Measurements from ENCODE around the gene PABPN1. TPM values are rescaled to one million over a fixed set of nuclear protein-coding genes. Genes with fewer than 3 reads are reported as not detected.
A peak's percentile ranks its signal among the peaks of the same experiment; 100 is the strongest.

PABPN1 gene
- total and polyA plus RNA-seq, 2 of the 13 experiments (the other 11 are each of a cell fraction or from before 2014, with no cell fraction given): 233 to 524 TPM

DNA sequence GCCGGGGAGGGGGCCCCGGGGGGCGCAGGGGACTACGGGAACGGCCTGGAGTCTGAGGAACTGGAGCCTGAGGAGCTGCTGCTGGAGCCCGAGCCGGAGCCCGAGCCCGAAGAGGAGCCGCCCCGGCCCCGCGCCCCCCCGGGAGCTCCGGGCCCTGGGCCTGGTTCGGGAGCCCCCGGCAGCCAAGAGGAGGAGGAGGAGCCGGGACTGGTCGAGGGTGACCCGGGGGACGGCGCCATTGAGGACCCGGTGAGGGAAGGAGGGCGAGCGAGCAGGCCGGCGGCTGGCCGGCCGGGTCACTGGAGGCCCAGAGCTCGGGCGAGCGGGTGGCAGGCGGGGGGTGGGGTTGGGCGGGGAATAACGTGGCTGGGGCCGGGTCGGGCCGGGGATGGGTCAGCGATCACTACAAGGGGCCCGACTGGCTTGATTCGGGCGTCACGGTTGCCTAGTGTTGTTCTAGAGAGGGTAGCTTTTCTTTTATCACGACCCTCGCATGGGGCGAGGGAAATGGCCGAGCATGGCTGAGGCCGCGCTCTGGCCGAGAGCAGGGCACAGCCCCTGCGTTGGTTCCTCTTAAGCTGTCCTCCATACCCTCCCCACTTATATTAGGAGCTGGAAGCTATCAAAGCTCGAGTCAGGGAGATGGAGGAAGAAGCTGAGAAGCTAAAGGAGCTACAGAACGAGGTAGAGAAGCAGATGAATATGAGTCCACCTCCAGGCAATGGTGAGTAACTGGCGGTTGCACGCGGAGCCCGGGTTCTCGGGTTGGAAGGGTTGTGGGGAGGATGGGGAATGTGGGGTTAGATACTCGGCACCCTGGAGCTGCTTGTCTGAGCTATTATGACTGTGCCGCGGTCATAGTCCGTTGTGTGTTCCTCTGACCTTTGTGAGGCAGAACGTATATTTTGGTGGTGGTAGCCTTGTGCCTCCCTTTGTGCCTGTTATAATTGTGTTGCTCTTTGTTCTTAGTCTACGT is 603 bp downstream of the PABPN1 start (continued):
- no peak for TF ChIP-seq ZNF597 (CRISPR knock-in tag; IDR thresholded peaks at IDR 0.05)
- peak; percentile 2; the same call in 1 of the 2 replicates for TF ChIP-seq DMAP1 (CRISPR knock-in tag; IDR thresholded peaks at IDR 0.05)
- no peak for TF ChIP-seq PCBP1 (IDR thresholded peaks at IDR 0.05; ENCODE audit: borderline replicate concordance, low read depth, low read length)
- no peak for TF ChIP-seq ZBTB39 (CRISPR knock-in tag; IDR thresholded peaks at IDR 0.05)
- peak; percentile 67; the same call in 1 of the 2 replicates for TF ChIP-seq MYC (CRISPR knock-in tag; IDR thresholded peaks at IDR 0.05; ENCODE audit: borderline replicate concordance)
- TF ChIP-seq RFXANK (CRISPR knock-in tag; IDR thresholded peaks at IDR 0.05): peak; percentile 42; the same call in 1 of the 2 replicates
- TF ChIP-seq, protein P1, sequence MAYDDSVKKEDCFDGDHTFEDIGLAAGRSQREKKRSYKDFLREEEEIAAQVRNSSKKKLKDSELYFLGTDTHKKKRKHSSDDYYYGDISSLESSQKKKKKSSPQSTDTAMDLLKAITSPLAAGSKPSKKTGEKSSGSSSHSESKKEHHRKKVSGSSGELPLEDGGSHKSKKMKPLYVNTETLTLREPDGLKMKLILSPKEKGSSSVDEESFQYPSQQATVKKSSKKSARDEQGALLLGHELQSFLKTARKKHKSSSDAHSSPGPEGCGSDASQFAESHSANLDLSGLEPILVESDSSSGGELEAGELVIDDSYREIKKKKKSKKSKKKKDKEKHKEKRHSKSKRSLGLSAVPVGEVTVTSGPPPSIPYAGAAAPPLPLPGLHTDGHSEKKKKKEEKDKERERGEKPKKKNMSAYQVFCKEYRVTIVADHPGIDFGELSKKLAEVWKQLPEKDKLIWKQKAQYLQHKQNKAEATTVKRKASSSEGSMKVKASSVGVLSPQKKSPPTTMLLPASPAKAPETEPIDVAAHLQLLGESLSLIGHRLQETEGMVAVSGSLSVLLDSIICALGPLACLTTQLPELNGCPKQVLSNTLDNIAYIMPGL (CRISPR knock-in tag; IDR thresholded peaks at IDR 0.05; ENCODE audit: borderline replicate concordance in 1 of 2, low read depth in 1 of 2): peak; percentile 55 to 66; a peak in 3 of 4 replicates
- peak; percentile 79; the same call in 1 of the 2 replicates for TF ChIP-seq SMAD1 (CRISPR knock-in tag; IDR thresholded peaks at IDR 0.05; ENCODE audit: borderline replicate concordance, low read depth)
- TF ChIP-seq ZNF207 (IDR thresholded peaks at IDR 0.05; ENCODE audit: borderline replicate concordance): no peak
- TF ChIP-seq, protein P2, sequence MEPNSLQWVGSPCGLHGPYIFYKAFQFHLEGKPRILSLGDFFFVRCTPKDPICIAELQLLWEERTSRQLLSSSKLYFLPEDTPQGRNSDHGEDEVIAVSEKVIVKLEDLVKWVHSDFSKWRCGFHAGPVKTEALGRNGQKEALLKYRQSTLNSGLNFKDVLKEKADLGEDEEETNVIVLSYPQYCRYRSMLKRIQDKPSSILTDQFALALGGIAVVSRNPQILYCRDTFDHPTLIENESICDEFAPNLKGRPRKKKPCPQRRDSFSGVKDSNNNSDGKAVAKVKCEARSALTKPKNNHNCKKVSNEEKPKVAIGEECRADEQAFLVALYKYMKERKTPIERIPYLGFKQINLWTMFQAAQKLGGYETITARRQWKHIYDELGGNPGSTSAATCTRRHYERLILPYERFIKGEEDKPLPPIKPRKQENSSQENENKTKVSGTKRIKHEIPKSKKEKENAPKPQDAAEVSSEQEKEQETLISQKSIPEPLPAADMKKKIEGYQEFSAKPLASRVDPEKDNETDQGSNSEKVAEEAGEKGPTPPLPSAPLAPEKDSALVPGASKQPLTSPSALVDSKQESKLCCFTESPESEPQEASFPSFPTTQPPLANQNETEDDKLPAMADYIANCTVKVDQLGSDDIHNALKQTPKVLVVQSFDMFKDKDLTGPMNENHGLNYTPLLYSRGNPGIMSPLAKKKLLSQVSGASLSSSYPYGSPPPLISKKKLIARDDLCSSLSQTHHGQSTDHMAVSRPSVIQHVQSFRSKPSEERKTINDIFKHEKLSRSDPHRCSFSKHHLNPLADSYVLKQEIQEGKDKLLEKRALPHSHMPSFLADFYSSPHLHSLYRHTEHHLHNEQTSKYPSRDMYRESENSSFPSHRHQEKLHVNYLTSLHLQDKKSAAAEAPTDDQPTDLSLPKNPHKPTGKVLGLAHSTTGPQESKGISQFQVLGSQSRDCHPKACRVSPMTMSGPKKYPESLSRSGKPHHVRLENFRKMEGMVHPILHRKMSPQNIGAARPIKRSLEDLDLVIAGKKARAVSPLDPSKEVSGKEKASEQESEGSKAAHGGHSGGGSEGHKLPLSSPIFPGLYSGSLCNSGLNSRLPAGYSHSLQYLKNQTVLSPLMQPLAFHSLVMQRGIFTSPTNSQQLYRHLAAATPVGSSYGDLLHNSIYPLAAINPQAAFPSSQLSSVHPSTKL (CRISPR knock-in tag; IDR thresholded peaks at IDR 0.05): no peak
- TF ChIP-seq POLR2A (IDR thresholded peaks at IDR 0.05; ENCODE audit: insufficient read depth in 1 of 2, low read depth in 2 of 2, low read length in 2 of 2): peak in 1 of 2 experiments; percentile 95; a peak in 2 of 4 replicates
- TF ChIP-seq ADNP (CRISPR knock-in tag; IDR thresholded peaks at IDR 0.05): 0 out of 2 replicates have a peak, but pooled peaks have one; percentile 46
- peak; percentile 76; the same call in 1 of the 2 replicates for TF ChIP-seq DNMT1 (CRISPR knock-in tag; IDR thresholded peaks at IDR 0.05)
- peak; percentile 69; the same call in 1 of the 2 replicates for TF ChIP-seq HOXD1 (CRISPR knock-in tag; IDR thresholded peaks at IDR 0.05)
- peak; percentile 82 for TF ChIP-seq ZFX (CRISPR knock-in tag; IDR thresholded peaks at IDR 0.05; ENCODE audit: low read depth)
- TF ChIP-seq ZBTB21 (CRISPR knock-in tag; IDR thresholded peaks at IDR 0.05): no peak
- 0 out of 2 replicates have a peak, but pooled peaks have one; percentile 28 for TF ChIP-seq ZNF367 (CRISPR knock-in tag; IDR thresholded peaks at IDR 0.05; ENCODE audit: borderline replicate concordance)
